ENCODE results near the gene SF3B6.
"Not testable (repeated sequence)": the region's sequence is repeated elsewhere in the genome, so short reads cannot be mapped to it uniquely, and the experiment has no call there.

The SF3B6 gene

DNA sequence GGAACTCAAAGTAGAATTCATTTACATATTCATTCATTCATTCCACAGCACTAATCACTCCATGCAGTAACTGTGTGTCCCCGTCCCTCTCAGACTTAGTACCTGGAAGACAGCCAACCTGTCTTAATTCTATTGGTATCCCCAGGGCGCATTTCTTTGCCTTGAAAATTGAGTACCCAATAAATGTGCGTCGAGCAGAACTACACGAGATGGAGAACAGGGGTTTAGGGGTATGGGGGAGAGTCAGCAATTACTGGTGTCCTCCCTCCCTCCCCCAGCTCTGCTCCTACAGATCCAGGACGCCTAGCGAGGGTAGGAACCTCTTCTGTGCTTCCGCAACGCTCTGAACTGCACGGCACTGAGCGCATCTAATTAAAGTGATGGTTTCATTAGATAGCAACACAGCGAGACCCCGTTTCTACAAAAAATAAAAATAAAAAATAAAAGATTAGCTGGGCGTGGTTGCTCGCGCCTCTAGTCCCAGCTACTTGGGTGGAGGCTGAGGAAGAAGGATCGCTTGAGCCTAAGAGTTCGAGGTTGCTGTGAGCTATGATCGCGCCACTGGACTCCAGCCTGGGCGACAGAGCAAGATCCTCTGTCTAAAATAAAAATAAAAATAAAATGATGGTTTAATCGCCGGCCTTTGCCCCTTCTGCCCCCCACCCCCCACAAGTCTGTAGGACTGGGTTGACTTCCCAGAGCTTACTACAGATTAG, 27.2 kb downstream of the SF3B6 start:
- no peak overlapping the region for H3K27ac ChIP-seq (ENCODE audit: low read length)

DNA sequence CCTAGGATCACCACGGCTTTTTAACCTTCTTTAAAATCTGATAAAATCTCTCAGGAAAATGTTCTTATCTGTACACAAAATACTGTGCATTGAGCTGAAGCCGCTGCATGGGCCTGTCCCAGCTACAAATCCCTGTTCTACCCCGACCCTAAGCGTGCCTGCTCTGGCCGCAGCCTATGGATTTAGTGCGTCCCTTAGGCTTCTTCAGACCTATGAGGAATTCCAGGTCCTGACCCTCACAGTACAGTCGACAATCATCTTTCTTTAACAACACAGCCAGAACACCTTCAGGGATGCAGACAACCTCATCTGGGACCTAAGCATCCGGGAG, 28.5 kb downstream of the SF3B6 start:
- peaks cover 5% of the 10 kb centered on the region; the same call in 1 of the 2 replicates for H3K27me3 ChIP-seq (ENCODE audit: insufficient read depth, low read length)
- no peaks in the 10 kb centered on the region for H3K36me3 ChIP-seq (ENCODE audit: insufficient read depth, low read depth, low read length)
- H3K4me3 ChIP-seq (ENCODE audit: low read length) = peak overlapping the region; percentile 97
- no peaks in the 10 kb centered on the region for H3K9me3 ChIP-seq (ENCODE audit: insufficient read depth, low read depth, low read length)
- peak overlapping the region; percentile 63; the same call in 1 of the 2 replicates for H3K9ac ChIP-seq (ENCODE audit: low read depth, low read length)
- H3K4me1 ChIP-seq (ENCODE audit: insufficient read depth, low read length) = peaks cover 14% of the 10 kb centered on the region; the same call in 1 of the 2 replicates
- H3K27ac ChIP-seq (ENCODE audit: low read length) = no peak overlapping the region

More for the DNA sequence above, 27.2 kb downstream of the SF3B6 start:
- peak overlapping the region; percentile 56; the same call in 1 of the 2 replicates for H3K9ac ChIP-seq (ENCODE audit: low read depth, low read length)
- no peaks in the 10 kb centered on the region for H3K9me3 ChIP-seq (ENCODE audit: insufficient read depth, low read depth, low read length)
- peaks cover 5% of the 10 kb centered on the region; the same call in 1 of the 2 replicates for H3K27me3 ChIP-seq (ENCODE audit: insufficient read depth, low read length)
- H3K4me3 ChIP-seq (ENCODE audit: low read length) = peak overlapping the region; percentile 70
- H3K4me1 ChIP-seq (ENCODE audit: insufficient read depth, low read length) = peaks cover 14% of the 10 kb centered on the region; the same call in 1 of the 2 replicates
- no peaks in the 10 kb centered on the region for H3K36me3 ChIP-seq (ENCODE audit: insufficient read depth, low read depth, low read length)

- no peaks in the 10 kb centered on the region for H3K36me3 ChIP-seq (ENCODE audit: insufficient read depth, low read depth, low read length)
- H3K9ac ChIP-seq (ENCODE audit: low read depth, low read length) = peak within 1 kb of the TSS; percentile 82
- H3K4me1 ChIP-seq (ENCODE audit: insufficient read depth, low read length) = peaks cover 14% of the 10 kb centered on the region; the same call in 1 of the 2 replicates
- H3K27me3 ChIP-seq (ENCODE audit: insufficient read depth, low read length) = peaks cover 5% of the 10 kb centered on the region; the same call in 1 of the 2 replicates
- H3K27ac ChIP-seq (ENCODE audit: low read length) = peak within 1 kb of the TSS; percentile 2
- no peaks in the 10 kb centered on the region for H3K9me3 ChIP-seq (ENCODE audit: insufficient read depth, low read depth, low read length)
- H3K4me3 ChIP-seq (ENCODE audit: low read length) = peak within 1 kb of the TSS; percentile 97
Measured at GRCh38 chr2:24046930-24047702, 29.0 kb downstream of the SF3B6 start, which contains the start of gene WDCP. Gene WDCP (minus strand): TSS chr2:24047391. CDS start chr2:24039494, 7,897 bp downstream.

DNA sequence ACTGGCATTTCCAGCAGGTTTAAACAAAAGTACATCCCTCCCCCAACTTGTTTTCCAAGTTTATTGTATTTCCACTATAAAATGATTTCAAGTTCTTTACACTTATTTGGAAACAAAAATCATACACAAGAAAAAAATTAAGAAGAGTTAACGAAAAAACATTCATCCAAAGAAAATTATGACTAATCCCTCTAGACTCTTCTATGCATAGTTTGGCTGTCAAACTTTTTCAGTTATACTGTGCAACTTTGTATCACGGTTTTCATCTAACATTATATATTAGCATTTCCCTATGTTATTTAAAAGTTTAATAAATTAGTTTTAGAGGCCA, 29.6 kb downstream of the SF3B6 start:
- Histone ChIP-seq H3K27me3 (ENCODE audit: insufficient read depth, low read length) (peaks cover 5% of the 10 kb centered on the region; the same call in 1 of the 2 replicates), H3K4me1 (ENCODE audit: insufficient read depth, low read length) (peaks cover 14% of the 10 kb centered on the region; the same call in 1 of the 2 replicates), H3K9me3 (ENCODE audit: insufficient read depth, low read depth, low read length) (no peaks in the 10 kb centered on the region), H3K27ac (ENCODE audit: low read length) (no peak overlapping the region), H3K36me3 (ENCODE audit: insufficient read depth, low read depth, low read length) (no peaks in the 10 kb centered on the region), H3K9ac (ENCODE audit: low read depth, low read length) (peak overlapping the region; percentile 82), H3K4me3 (ENCODE audit: low read length) (peak overlapping the region; percentile 97)

GRCh38 chr2:24045511-24046508, 30.3 kb downstream of the SF3B6 start:
- peaks cover 14% of the 10 kb centered on the region; the same call in 1 of the 2 replicates for H3K4me1 ChIP-seq (ENCODE audit: insufficient read depth, low read length)
- H3K27me3 ChIP-seq (ENCODE audit: insufficient read depth, low read length) = peaks cover 5% of the 10 kb centered on the region; the same call in 1 of the 2 replicates
- no peak overlapping the region for H3K27ac ChIP-seq (ENCODE audit: low read length)
- H3K36me3 ChIP-seq (ENCODE audit: insufficient read depth, low read depth, low read length) = no peaks in the 10 kb centered on the region
- peak overlapping the region; percentile 82; the same call in 1 of the 2 replicates for H3K9ac ChIP-seq (ENCODE audit: low read depth, low read length)
- no peaks in the 10 kb centered on the region for H3K9me3 ChIP-seq (ENCODE audit: insufficient read depth, low read depth, low read length)
- peak overlapping the region; percentile 97 for H3K4me3 ChIP-seq (ENCODE audit: low read length)

DNA sequence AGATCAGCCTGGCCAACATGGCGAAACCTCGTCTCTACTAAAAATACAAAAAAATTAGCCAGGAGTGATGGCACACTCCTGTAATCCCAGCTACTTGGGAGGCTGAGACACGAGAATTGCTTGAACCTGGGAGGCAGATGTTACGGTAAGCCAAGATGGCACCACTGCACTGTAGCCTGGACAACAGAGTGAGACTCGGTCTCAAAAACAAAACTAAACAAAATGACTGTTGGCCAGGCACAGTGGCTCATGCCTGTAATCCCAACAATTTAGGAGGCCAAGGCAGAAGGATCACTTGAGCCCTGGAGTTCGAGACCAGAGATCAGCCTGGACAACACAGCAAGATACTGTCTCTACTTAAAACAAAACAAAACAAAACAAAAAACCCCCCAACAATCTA, 33.0 kb downstream of the SF3B6 start:
- not testable (repeated sequence) for H3K9me3 ChIP-seq (ENCODE audit: insufficient read depth, low read depth, low read length); H3K4me3 ChIP-seq (ENCODE audit: low read length); H3K27ac ChIP-seq (ENCODE audit: low read length); H3K27me3 ChIP-seq (ENCODE audit: insufficient read depth, low read length); H3K9ac ChIP-seq (ENCODE audit: low read depth, low read length)
- H3K4me1 ChIP-seq (ENCODE audit: insufficient read depth, low read length) = peaks cover 10% of the 10 kb centered on the region; the same call in 1 of the 2 replicates
- peaks cover 14% of the 10 kb centered on the region for H3K36me3 ChIP-seq (ENCODE audit: insufficient read depth, low read depth, low read length)

DNA sequence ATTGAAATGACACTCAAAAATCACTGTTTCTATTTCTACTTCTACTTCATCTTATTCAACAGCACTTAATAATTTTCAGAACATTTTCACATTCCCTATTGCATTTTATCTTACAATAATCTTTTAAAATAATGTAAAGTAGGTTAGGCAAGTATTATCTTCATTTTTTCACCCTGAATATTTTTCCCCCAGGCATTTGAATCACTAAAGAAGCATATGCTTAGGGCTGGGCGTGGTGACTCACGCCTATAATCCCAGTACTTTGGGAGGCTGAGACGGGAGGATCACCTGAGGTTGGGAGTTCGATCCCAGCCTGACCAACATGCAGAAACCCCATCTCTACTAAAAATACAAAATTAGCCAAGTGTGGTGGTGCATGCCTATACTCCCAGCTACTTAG, 35.6 kb downstream of the SF3B6 start:
- no peak overlapping the region for H3K9ac ChIP-seq (ENCODE audit: low read depth, low read length)
- peaks cover 35% of the 10 kb centered on the region for H3K36me3 ChIP-seq (ENCODE audit: insufficient read depth, low read depth, low read length)
- H3K9me3 ChIP-seq (ENCODE audit: insufficient read depth, low read depth, low read length) = no peaks in the 10 kb centered on the region
- no peaks in the 10 kb centered on the region for H3K27me3 ChIP-seq (ENCODE audit: insufficient read depth, low read length)
- no peaks in the 10 kb centered on the region for H3K4me1 ChIP-seq (ENCODE audit: insufficient read depth, low read length)
- no peak overlapping the region for H3K27ac ChIP-seq (ENCODE audit: low read length)
- no peak overlapping the region for H3K4me3 ChIP-seq (ENCODE audit: low read length)

DNA sequence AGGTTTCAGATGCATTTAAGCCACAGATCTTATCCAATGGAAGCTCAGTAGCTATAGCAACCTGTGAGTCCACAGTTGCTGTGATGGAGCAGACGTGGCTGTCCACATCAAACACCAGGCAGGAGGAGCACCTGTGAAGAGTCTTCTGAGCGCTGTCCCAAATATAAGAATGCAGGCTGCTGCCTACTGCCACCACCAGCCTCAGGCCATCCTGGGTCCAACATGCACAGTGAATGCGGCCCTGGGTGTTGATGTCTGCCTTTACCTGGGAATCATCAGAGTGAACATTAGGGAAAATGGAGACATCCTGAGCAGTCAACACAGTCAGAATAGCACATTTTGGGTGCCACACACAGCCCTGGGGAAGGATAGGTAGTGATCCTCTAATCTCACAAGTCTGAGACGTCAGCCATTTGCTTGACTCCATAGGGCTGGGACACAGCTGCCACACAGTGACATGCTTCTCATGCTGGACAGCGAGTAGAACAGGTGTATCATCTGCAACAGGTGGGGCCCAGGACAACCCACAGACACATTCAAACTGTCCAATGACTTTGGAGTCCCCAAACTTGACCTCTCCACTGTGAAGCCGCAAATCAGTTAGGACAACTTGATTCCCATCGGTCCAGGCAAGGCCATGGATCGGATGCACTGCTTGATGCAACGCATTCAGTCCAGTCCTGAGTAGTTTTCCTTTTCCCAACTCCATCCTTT, 37.2 kb downstream of the SF3B6 start:
- H3K27ac ChIP-seq (ENCODE audit: low read length) = no peak overlapping the region
- H3K9ac ChIP-seq (ENCODE audit: low read depth, low read length) = no peak overlapping the region
- no peak overlapping the region for H3K4me3 ChIP-seq (ENCODE audit: low read length)
- no peaks in the 10 kb centered on the region for H3K4me1 ChIP-seq (ENCODE audit: insufficient read depth, low read length)
- no peaks in the 10 kb centered on the region for H3K27me3 ChIP-seq (ENCODE audit: insufficient read depth, low read length)
- no peaks in the 10 kb centered on the region for H3K9me3 ChIP-seq (ENCODE audit: insufficient read depth, low read depth, low read length)
- H3K36me3 ChIP-seq (ENCODE audit: insufficient read depth, low read depth, low read length) = peaks cover 39% of the 10 kb centered on the region

GRCh38 chr2:24026233-24026632, 49.9 kb downstream of the SF3B6 start:
- Histone ChIP-seq H3K27ac (ENCODE audit: low read length) (peak overlapping the region; percentile 20), H3K27me3 (ENCODE audit: insufficient read depth, low read length) (no peaks in the 10 kb centered on the region), H3K4me1 (ENCODE audit: insufficient read depth, low read length) (peaks cover 18% of the 10 kb centered on the region; the same call in 1 of the 2 replicates), H3K9ac (ENCODE audit: low read depth, low read length) (peak overlapping the region; percentile 66; the same call in 1 of the 2 replicates), H3K4me3 (ENCODE audit: low read length) (peak overlapping the region; percentile 48; the same call in 1 of the 2 replicates), H3K9me3 (ENCODE audit: insufficient read depth, low read depth, low read length) (no peaks in the 10 kb centered on the region), H3K36me3 (ENCODE audit: insufficient read depth, low read depth, low read length) (peaks cover 50% of the 10 kb centered on the region)

GRCh38 chr2:24024996-24025663, 51.0 kb downstream of the SF3B6 start:
- Histone ChIP-seq H3K27me3 (ENCODE audit: insufficient read depth, low read length) (no peaks in the 10 kb centered on the region), H3K36me3 (ENCODE audit: insufficient read depth, low read depth, low read length) (peaks cover 39% of the 10 kb centered on the region), H3K4me1 (ENCODE audit: insufficient read depth, low read length) (peaks cover 18% of the 10 kb centered on the region; the same call in 1 of the 2 replicates), H3K9ac (ENCODE audit: low read depth, low read length) (peak overlapping the region; percentile 66; the same call in 1 of the 2 replicates), H3K9me3 (ENCODE audit: insufficient read depth, low read depth, low read length) (no peaks in the 10 kb centered on the region), H3K4me3 (ENCODE audit: low read length) (no peak overlapping the region), H3K27ac (ENCODE audit: low read length) (peak overlapping the region; percentile 20)
